HG03025 (cell line): ENCODE data around the gene OSER1.

Source experiments
- ATAC-seq: cut with Tn5 transposase; IDR thresholded peaks from one replicate; pipeline ENCODE4 v1.9.1; 2021; ENCODE audit warnings: mild to moderate bottlenecking, moderate library complexity; ENCODE audit not compliant: unreplicated experiment, low FRiP score

The OSER1 gene

GRCh38 chr20:44181611-44182010 is 29.0 kb downstream of the OSER1 start:
- ATAC-seq: no peak

GRCh38 chr20:44180814-44181213 is 29.8 kb downstream of the OSER1 start:
- no peak for ATAC-seq

GRCh38 chr20:44176833-44177534 is 33.6 kb downstream of the OSER1 start:
- ATAC-seq: no peak

GRCh38 chr20:44174996-44175765 is 35.4 kb downstream of the OSER1 start:
- no peak for ATAC-seq

GRCh38 chr20:44173846-44174245 is 36.7 kb downstream of the OSER1 start:
- ATAC-seq: no peak

GRCh38 chr20:44173116-44173515 is 37.5 kb downstream of the OSER1 start:
- no peak for ATAC-seq

GRCh38 chr20:44172572-44172950 is 38.0 kb downstream of the OSER1 start:
- no peak for ATAC-seq

- ATAC-seq: no peak
Observed at GRCh38 chr20:44171775-44172571, 38.6 kb downstream of the OSER1 start.

GRCh38 chr20:44170816-44171410 is 39.7 kb downstream of the OSER1 start:
- no peak for ATAC-seq

- ATAC-seq: no peak
Observed at GRCh38 chr20:44167736-44168135, 42.8 kb downstream of the OSER1 start.

- no peak for ATAC-seq
Observed at GRCh38 chr20:44166477-44166876, 44.1 kb downstream of the OSER1 start.

GRCh38 chr20:44166008-44166407 is 44.6 kb downstream of the OSER1 start:
- ATAC-seq: no peak

GRCh38 chr20:44160133-44160532 is 50.4 kb downstream of the OSER1 start:
- ATAC-seq: no peak

GRCh38 chr20:44159711-44160110 is 50.9 kb downstream of the OSER1 start:
- ATAC-seq: no peak

GRCh38 chr20:44159125-44159524 is 51.4 kb downstream of the OSER1 start:
- no peak for ATAC-seq

- ATAC-seq: no peak
Observed at GRCh38 chr20:44157061-44157460, 53.5 kb downstream of the OSER1 start.

GRCh38 chr20:44154521-44155001 is 56.0 kb downstream of the OSER1 start:
- no peak for ATAC-seq

- no peak for ATAC-seq
Observed at GRCh38 chr20:44153636-44154043, 56.9 kb downstream of the OSER1 start.

- ATAC-seq: no peak
Observed at GRCh38 chr20:44151621-44152416, 58.8 kb downstream of the OSER1 start.

- no peak for ATAC-seq
Observed at GRCh38 chr20:44146272-44146671, 64.3 kb downstream of the OSER1 start.
